ENCODE measurements around the gene RNF41. TPM values are rescaled to one million over a fixed set of nuclear protein-coding genes. Genes with fewer than 3 reads are reported as not detected.

RNF41 gene
- total and polyA plus RNA-seq, 2 of the 13 experiments (the other 11 are each of a cell fraction or from before 2014, with no cell fraction given), result 27.1 to 39.4 TPM

GRCh38 chr12:56189918-56190694 lies 31.6 kb downstream of the RNF41 start (continued):
- TF ChIP-seq MAZ (IDR thresholded peaks at IDR 0.05; ENCODE audit: borderline replicate concordance, low read depth, low read length) (peak; percentile 12; the same call in 1 of the 2 replicates), MAZ (CRISPR knock-in tag; IDR thresholded peaks at IDR 0.05; ENCODE audit: low read depth) (no peak), ISX (CRISPR knock-in tag; conservative IDR thresholded peaks at IDR 0.05) (0 out of 2 replicates have a peak, but pooled peaks have one; percentile 9), HES4 (CRISPR knock-in tag; IDR thresholded peaks at IDR 0.05; ENCODE audit: borderline replicate concordance) (0 out of 2 replicates have a peak, but pooled peaks have one; percentile 14), ZNF597 (CRISPR knock-in tag; IDR thresholded peaks at IDR 0.05) (0 out of 2 replicates have a peak, but pooled peaks have one; percentile 11), ZNF432 (CRISPR knock-in tag; IDR thresholded peaks at IDR 0.05; ENCODE audit: borderline replicate concordance) (no peak), ZKSCAN8 (CRISPR knock-in tag; IDR thresholded peaks at IDR 0.05; ENCODE audit: borderline replicate concordance) (peak; percentile 48; the same call in 1 of the 2 replicates), IRF1 (CRISPR knock-in tag; IDR thresholded peaks at IDR 0.05; ENCODE audit: low read depth) (peak; percentile 25; the same call in 1 of the 2 replicates), POLR2AphosphoS2 (IDR thresholded peaks at IDR 0.05; ENCODE audit: low read depth, low read length) (no peak), HOXA3 (CRISPR knock-in tag; IDR thresholded peaks at IDR 0.05) (peak; percentile 69), PAX8 (CRISPR knock-in tag; IDR thresholded peaks at IDR 0.05; ENCODE audit: borderline replicate concordance) (no peak), ZNF121 (CRISPR knock-in tag; IDR thresholded peaks at IDR 0.05) (peak; percentile 42), ZNF703 (CRISPR knock-in tag; IDR thresholded peaks at IDR 0.05; ENCODE audit: borderline replicate concordance) (no peak), YY1 (IDR thresholded peaks at IDR 0.05; ENCODE audit: insufficient read depth, insufficient replicate concordance, low read depth, low read length) (peak; percentile 56), REXO4 (CRISPR knock-in tag; IDR thresholded peaks at IDR 0.05; ENCODE audit: borderline replicate concordance) (no peak), NRL (CRISPR knock-in tag; IDR thresholded peaks at IDR 0.05; ENCODE audit: borderline replicate concordance) (0 out of 2 replicates have a peak, but pooled peaks have one; percentile 38), ZNF775 (CRISPR knock-in tag; IDR thresholded peaks at IDR 0.05; ENCODE audit: borderline replicate concordance) (0 out of 2 replicates have a peak, but pooled peaks have one; percentile 25), EED (CRISPR knock-in tag; IDR thresholded peaks at IDR 0.05) (peak; percentile 20; the same call in 1 of the 2 replicates), FOXC1 (CRISPR knock-in tag; IDR thresholded peaks at IDR 0.05; ENCODE audit: borderline replicate concordance) (peak; percentile 73; the same call in 1 of the 2 replicates), AKAP8 (CRISPR knock-in tag; IDR thresholded peaks at IDR 0.05) (no peak), ZNF674 (CRISPR knock-in tag; IDR thresholded peaks at IDR 0.05; ENCODE audit: low read depth) (no peak), CEBPZ (IDR thresholded peaks at IDR 0.05; ENCODE audit: low read length) (no peak), ZMAT3 (CRISPR knock-in tag; conservative IDR thresholded peaks at IDR 0.05) (0 out of 2 replicates have a peak, but pooled peaks have one; percentile 9), NFATC3 (CRISPR knock-in tag; IDR thresholded peaks at IDR 0.05) (peak; percentile 48; the same call in 1 of the 2 replicates)

Measured in HepG2 (cell line).